ENCODE measurements around the gene P2RY2.
A peak's percentile ranks its signal among the peaks of the same experiment; 100 is the strongest.

The P2RY2 gene

GRCh38 chr11:73192272-73192671, 25.8 kb upstream of the P2RY2 start:
- H3K4me1 ChIP-seq (ENCODE audit: control extremely low read depth in 1 of 4, control insufficient read depth in 4 of 4, insufficient read depth in 4 of 4, low read length in 3 of 4) = peaks cover 0 to 58% (median 36%) of the 10 kb centered on the region in 4 experiments
- 100% methylated on average over 1 of the region's 1 CpG for WGBS (ENCODE audit: insufficient coverage)
- POLR2A ChIA-PET = no interaction called here
- CTCF ChIA-PET = interaction anchor here (1.0 to 15.7 kb wide), 4 partner anchors 9 to 70 kb away, joined by 3 to 272 read pairs (median 6); no protein-coding TSS in a partner anchor
- no peaks in the 10 kb centered on the region for H3K36me3 ChIP-seq (ENCODE audit: control insufficient read depth in 4 of 4, insufficient read depth in 4 of 4, low read length in 3 of 4)
- H3K27ac ChIP-seq (ENCODE audit: insufficient read depth in 1 of 2, low read depth in 1 of 2, low read length in 2 of 2, poor library complexity in 1 of 2, severe bottlenecking in 2 of 2) = no peak overlapping the region
- H3K4me3 ChIP-seq (ENCODE audit: control insufficient read depth in 1 of 7, extremely low read depth in 1 of 7, insufficient read depth in 4 of 7, low read depth in 2 of 7, low read length in 6 of 7) = no peak overlapping the region
- peak in 2 of 3 donors; percentile 38 to 44 for DNase-seq
- H3K27me3 ChIP-seq (replicated peaks in 2 of 5; ENCODE audit: control insufficient read depth in 4 of 5, insufficient read depth in 5 of 5, low read length in 4 of 5) = no peaks in the 10 kb centered on the region
- no peaks in the 10 kb centered on the region for H3K9me3 ChIP-seq (ENCODE audit: control extremely low read depth in 1 of 5, control insufficient read depth in 4 of 5, insufficient read depth in 2 of 5, low read depth in 1 of 5, low read length in 4 of 5)

GRCh38 chr11:73193251-73194033, 24.6 kb upstream of the P2RY2 start:
- peaks cover 0 to 46% (median 29%) of the 10 kb centered on the region in 4 experiments for H3K4me1 ChIP-seq (ENCODE audit: control extremely low read depth in 1 of 4, control insufficient read depth in 4 of 4, insufficient read depth in 4 of 4, low read length in 3 of 4)
- no peaks in the 10 kb centered on the region for H3K9me3 ChIP-seq (ENCODE audit: control extremely low read depth in 1 of 5, control insufficient read depth in 4 of 5, insufficient read depth in 2 of 5, low read depth in 1 of 5, low read length in 4 of 5)
- CTCF ChIA-PET = interaction anchor here (1.0 to 15.7 kb wide), 7 partner anchors 8 to 68 kb away, joined by 3 to 272 read pairs (median 7); no protein-coding TSS in a partner anchor
- no peak for DNase-seq
- no peaks in the 10 kb centered on the region for H3K36me3 ChIP-seq (ENCODE audit: control insufficient read depth in 4 of 4, insufficient read depth in 4 of 4, low read length in 3 of 4)
- H3K27ac ChIP-seq (ENCODE audit: insufficient read depth in 1 of 2, low read depth in 1 of 2, low read length in 2 of 2, poor library complexity in 1 of 2, severe bottlenecking in 2 of 2) = no peak overlapping the region
- POLR2A ChIA-PET = no interaction called here
- H3K27me3 ChIP-seq (replicated peaks in 2 of 5; ENCODE audit: control insufficient read depth in 4 of 5, insufficient read depth in 5 of 5, low read length in 4 of 5) = no peaks in the 10 kb centered on the region
- WGBS (ENCODE audit: insufficient coverage) = 89% methylated on average over 13 of the region's 13 CpGs
- H3K4me3 ChIP-seq (ENCODE audit: control insufficient read depth in 1 of 7, extremely low read depth in 1 of 7, insufficient read depth in 4 of 7, low read depth in 2 of 7, low read length in 6 of 7) = no peak overlapping the region

GRCh38 chr11:73194034-73194507, 24.0 kb upstream of the P2RY2 start:
- Histone ChIP-seq H3K4me1 (ENCODE audit: control extremely low read depth in 1 of 4, control insufficient read depth in 4 of 4, insufficient read depth in 4 of 4, low read length in 3 of 4) (peaks cover 0 to 40% (median 23%) of the 10 kb centered on the region in 4 experiments), H3K36me3 (ENCODE audit: control insufficient read depth in 4 of 4, insufficient read depth in 4 of 4, low read length in 3 of 4) (no peaks in the 10 kb centered on the region), H3K9me3 (ENCODE audit: control extremely low read depth in 1 of 5, control insufficient read depth in 4 of 5, insufficient read depth in 2 of 5, low read depth in 1 of 5, low read length in 4 of 5) (no peaks in the 10 kb centered on the region), H3K27me3 (replicated peaks in 2 of 5; ENCODE audit: control insufficient read depth in 4 of 5, insufficient read depth in 5 of 5, low read length in 4 of 5) (no peaks in the 10 kb centered on the region), H3K27ac (ENCODE audit: insufficient read depth in 1 of 2, low read depth in 1 of 2, low read length in 2 of 2, poor library complexity in 1 of 2, severe bottlenecking in 2 of 2) (no peak overlapping the region), H3K4me3 (ENCODE audit: control insufficient read depth in 1 of 7, extremely low read depth in 1 of 7, insufficient read depth in 4 of 7, low read depth in 2 of 7, low read length in 6 of 7) (no peak overlapping the region)
- no peak for DNase-seq
- ChIA-PET POLR2A (no interaction called here), CTCF (interaction anchor here (0.6 to 15.7 kb wide), 9 partner anchors 8 to 401 kb away, joined by 3 to 272 read pairs (median 7); no protein-coding TSS in a partner anchor)
- 93% methylated on average over 3 of the region's 3 CpGs for WGBS (ENCODE audit: insufficient coverage)

- Histone ChIP-seq H3K27me3 (replicated peaks in 2 of 5; ENCODE audit: control insufficient read depth in 4 of 5, insufficient read depth in 5 of 5, low read length in 4 of 5) (no peaks in the 10 kb centered on the region), H3K9me3 (ENCODE audit: control extremely low read depth in 1 of 5, control insufficient read depth in 4 of 5, insufficient read depth in 2 of 5, low read depth in 1 of 5, low read length in 4 of 5) (no peaks in the 10 kb centered on the region)
These were observed 23.5 kb upstream of the P2RY2 start for GRCh38 chr11:73194593-73194992.

GRCh38 chr11:73195191-73196007, 22.7 kb upstream of the P2RY2 start:
- no peak overlapping the region for H3K4me3 ChIP-seq (ENCODE audit: control insufficient read depth in 1 of 7, extremely low read depth in 1 of 7, insufficient read depth in 4 of 7, low read depth in 2 of 7, low read length in 6 of 7)
- WGBS (ENCODE audit: insufficient coverage) = 100% methylated on average over 3 of the region's 3 CpGs
- DNase-seq = no peak
- H3K4me1 ChIP-seq (ENCODE audit: control extremely low read depth in 1 of 4, control insufficient read depth in 4 of 4, insufficient read depth in 4 of 4, low read length in 3 of 4) = peaks cover 0 to 32% (median 10%) of the 10 kb centered on the region in 4 experiments
- H3K36me3 ChIP-seq (ENCODE audit: control insufficient read depth in 4 of 4, insufficient read depth in 4 of 4, low read length in 3 of 4) = no peaks in the 10 kb centered on the region
- no peak overlapping the region for H3K27ac ChIP-seq (ENCODE audit: insufficient read depth in 1 of 2, low read depth in 1 of 2, low read length in 2 of 2, poor library complexity in 1 of 2, severe bottlenecking in 2 of 2)
- ChIA-PET CTCF (interaction anchor here (1.2 to 15.7 kb wide), 6 partner anchors 9 to 94 kb away, joined by 3 to 272 read pairs (median 8); no protein-coding TSS in a partner anchor), POLR2A (interaction anchor here (0.5 kb wide), 1 partner anchor 46 kb away, joined by 3 read pairs; no protein-coding TSS in a partner anchor)
- no peaks in the 10 kb centered on the region for H3K9me3 ChIP-seq (ENCODE audit: control extremely low read depth in 1 of 5, control insufficient read depth in 4 of 5, insufficient read depth in 2 of 5, low read depth in 1 of 5, low read length in 4 of 5)
- H3K27me3 ChIP-seq (replicated peaks in 2 of 5; ENCODE audit: control insufficient read depth in 4 of 5, insufficient read depth in 5 of 5, low read length in 4 of 5) = no peaks in the 10 kb centered on the region

More at GRCh38 chr11:73194593-73194992, 23.5 kb upstream of the P2RY2 start:
- no peak for DNase-seq
- WGBS (ENCODE audit: insufficient coverage) = 96% methylated on average over 8 of the region's 8 CpGs
- H3K4me3 ChIP-seq (ENCODE audit: control insufficient read depth in 1 of 7, extremely low read depth in 1 of 7, insufficient read depth in 4 of 7, low read depth in 2 of 7, low read length in 6 of 7) = no peak overlapping the region
- POLR2A ChIA-PET = no interaction called here
- no peak overlapping the region for H3K27ac ChIP-seq (ENCODE audit: insufficient read depth in 1 of 2, low read depth in 1 of 2, low read length in 2 of 2, poor library complexity in 1 of 2, severe bottlenecking in 2 of 2)
- H3K36me3 ChIP-seq (ENCODE audit: control insufficient read depth in 4 of 4, insufficient read depth in 4 of 4, low read length in 3 of 4) = no peaks in the 10 kb centered on the region
- CTCF ChIA-PET = interaction anchor here (0.6 to 15.7 kb wide), 8 partner anchors 9 to 401 kb away, joined by 3 to 272 read pairs (median 7); no protein-coding TSS in a partner anchor
- peaks cover 0 to 35% (median 18%) of the 10 kb centered on the region in 4 experiments for H3K4me1 ChIP-seq (ENCODE audit: control extremely low read depth in 1 of 4, control insufficient read depth in 4 of 4, insufficient read depth in 4 of 4, low read length in 3 of 4)

- Histone ChIP-seq H3K4me1 (ENCODE audit: control extremely low read depth in 1 of 4, control insufficient read depth in 4 of 4, insufficient read depth in 4 of 4, low read length in 3 of 4) (peaks cover 0 to 34% (median 6%) of the 10 kb centered on the region in 4 experiments), H3K4me3 (ENCODE audit: control insufficient read depth in 1 of 7, extremely low read depth in 1 of 7, insufficient read depth in 4 of 7, low read depth in 2 of 7, low read length in 6 of 7) (no peak overlapping the region), H3K27me3 (replicated peaks in 2 of 5; ENCODE audit: control insufficient read depth in 4 of 5, insufficient read depth in 5 of 5, low read length in 4 of 5) (no peaks in the 10 kb centered on the region), H3K9me3 (ENCODE audit: control extremely low read depth in 1 of 5, control insufficient read depth in 4 of 5, insufficient read depth in 2 of 5, low read depth in 1 of 5, low read length in 4 of 5) (no peaks in the 10 kb centered on the region), H3K27ac (ENCODE audit: insufficient read depth in 1 of 2, low read depth in 1 of 2, low read length in 2 of 2, poor library complexity in 1 of 2, severe bottlenecking in 2 of 2) (no peak overlapping the region), H3K36me3 (ENCODE audit: control insufficient read depth in 4 of 4, insufficient read depth in 4 of 4, low read length in 3 of 4) (no peaks in the 10 kb centered on the region)
- ChIA-PET POLR2A (no interaction called here), CTCF (interaction anchor here (15.7 kb wide), 1 partner anchor 43 kb away, joined by 272 read pairs; no protein-coding TSS in a partner anchor)
- DNase-seq = no peak
- WGBS (ENCODE audit: insufficient coverage) = 100% methylated on average over 2 of the region's 6 CpGs
These were observed 21.5 kb upstream of the P2RY2 start for GRCh38 chr11:73196576-73196975.
